GM12878 (cell line): ENCODE results near the gene SKIL. TPM values are rescaled to one million over a fixed set of nuclear protein-coding genes. Genes with fewer than 3 reads are reported as not detected.

Experiments used
- ATAC-seq: fragments of 200-7000 bp; cut with Tn5 transposase; 3 replicates; pipeline ENCODE4 v1.9.1; 2020; ENCODE audit warnings: mild to moderate bottlenecking, moderate library complexity
- BruUV-seq: library from RNA; stranded (reverse); fragments of 400-500 nt; replicated peaks from 2 replicates; lab custom pipeline; 2021; lab: Mats Ljungman, UMichigan
- CTCF ChIA-PET: fragments of 300-600 bp; sonication (Branson Sonifier 250); formaldehyde crosslinking; extraction: SDS; loops from one replicate; lab custom pipeline; 2021; ENCODE audit warnings: inconsistent platforms; lab: Yijun Ruan, JAX
- POLR2A ChIA-PET: fragments of 350-600 bp; formaldehyde crosslinking; extraction: SDS; loops from one replicate; lab custom pipeline; 2021; ENCODE audit warnings: inconsistent platforms; lab: Charles Lee
- RAD21 ChIA-PET: fragments of 300-600 bp; sonication (Branson Sonifier 250); formaldehyde crosslinking; loops from one replicate; lab custom pipeline; 2023; ENCODE audit warnings: antibody characterized with exemption; ENCODE audit not compliant: unreplicated experiment; lab: Charles Lee
- SMC1A ChIA-PET: fragments of 300-600 bp; sonication (Branson Sonifier 250); formaldehyde crosslinking; loops from one replicate; lab custom pipeline; 2023; ENCODE audit not compliant: unreplicated experiment, uncharacterized antibody; lab: Charles Lee
- DNase-seq: peaks from one replicate; pipeline ENCODE4 v3.0.0-alpha.2; 2011; ENCODE audit warnings: low read depth, low spot score
- FAIRE-seq: peaks from 3 replicates; lab custom pipeline; 2011; peaks lifted over from hg19 to GRCh38; lab: Jason Lieb, UNC
- H2AFZ ChIP-seq: 2 replicates; pipeline ENCODE4 v1.6.0; 2011; ENCODE audit warnings: low read depth, low read length, control low read depth; ENCODE audit not compliant: control insufficient read depth
- H3K27ac ChIP-seq: 2 replicates; pipeline ENCODE4 v1.5.1; 2011; ENCODE audit warnings: control low read depth; ENCODE audit not compliant: control insufficient read depth, insufficient read depth
- H3K27me3 ChIP-seq, 2 experiments: replicated peaks in 1 of 2; 2 replicates each; pipeline versions ENCODE4 v1.6.0 to v1.6.1; 2011; ENCODE audit warnings: low read length in 1 of 2; ENCODE audit not compliant: control insufficient read depth in 2 of 2, insufficient read depth in 2 of 2
- H3K36me3 ChIP-seq, 2 experiments: 2 replicates each; pipeline ENCODE4 v1.5.1; 2011; ENCODE audit warnings: low read length in 1 of 2; ENCODE audit not compliant: control insufficient read depth in 2 of 2, insufficient read depth in 2 of 2
- H3K4me1 ChIP-seq: 2 replicates; pipeline ENCODE4 v1.6.1; 2011; ENCODE audit warnings: mild to moderate bottlenecking, low read length, moderate library complexity, mixed read lengths; ENCODE audit not compliant: control insufficient read depth, insufficient read depth
- H3K4me2 ChIP-seq: 2 replicates; pipeline ENCODE4 v1.6.0; 2011; ENCODE audit warnings: control low read depth; ENCODE audit not compliant: control insufficient read depth, insufficient read depth
- H3K4me3 ChIP-seq: fragments of 200-600 bp; sonication (generic); 2 replicates; pipeline ENCODE4 v1.5.1; 2016
- H3K79me2 ChIP-seq: 2 replicates; pipeline ENCODE4 v1.6.0; 2011; ENCODE audit warnings: low read length; ENCODE audit not compliant: control insufficient read depth, insufficient read depth
- H3K9ac ChIP-seq: 2 replicates; pipeline ENCODE4 v1.8.0; 2011; ENCODE audit warnings: low read length, control low read depth, mixed read lengths; ENCODE audit not compliant: control insufficient read depth, insufficient read depth
- H3K9me3 ChIP-seq: replicated peaks from 3 replicates; pipeline ENCODE4 v1.5.1; 2011; ENCODE audit warnings: mild to moderate bottlenecking, low read length; ENCODE audit not compliant: control insufficient read depth, insufficient read depth
- H4K20me1 ChIP-seq: 2 replicates; pipeline ENCODE4 v1.6.0; 2011; ENCODE audit not compliant: control insufficient read depth, insufficient read depth
- CEBPB ChIP-seq, 2 experiments: fragments of 150-350 bp in 1 of 2; IDR thresholded peaks; 2 replicates each; pipeline ENCODE4 v1.6.1; 2012 to 2014; ENCODE audit warnings: low read depth in 2 of 2, low read length in 2 of 2, borderline replicate concordance in 1 of 2, inconsistent platforms in 1 of 2
- ETV6 ChIP-seq, 2 experiments: fragments of 450-650 bp in 1 of 2; IDR thresholded peaks in 1 of 2; conservative IDR thresholded peaks in 1 of 2; 2 replicates each; pipeline ENCODE4 v1.6.1; 2014; ENCODE audit warnings: antibody characterized with exemption in 1 of 2, borderline replicate concordance in 1 of 2, low read depth in 1 of 2, mild to moderate bottlenecking in 1 of 2, moderate library complexity in 1 of 2
- MYC ChIP-seq: IDR thresholded peaks from 2 replicates; pipeline ENCODE4 v1.6.1; 2011; ENCODE audit warnings: mild to moderate bottlenecking, low read length, moderate library complexity, inconsistent platforms; ENCODE audit not compliant: insufficient read depth, insufficient replicate concordance, insufficient read length, severe bottlenecking
- NFYA ChIP-seq: IDR thresholded peaks from 2 replicates; pipeline ENCODE4 v1.6.1; 2011; ENCODE audit warnings: low read depth, mild to moderate bottlenecking, low read length, improper control_type of control experiment, borderline replicate concordance
- POLR2AphosphoS2 ChIP-seq: IDR thresholded peaks from 2 replicates; pipeline ENCODE4 v1.6.1; 2011; ENCODE audit warnings: low read depth, mild to moderate bottlenecking, low read length, improper control_type of control experiment, moderate library complexity
- SMC3 ChIP-seq: IDR thresholded peaks from 2 replicates; pipeline ENCODE4 v1.6.1; 2011; ENCODE audit warnings: low read length, improper control_type of control experiment, borderline replicate concordance
- STAT3 ChIP-seq: IDR thresholded peaks from 2 replicates; pipeline ENCODE4 v1.6.1; 2011; ENCODE audit warnings: low read depth, low read length, improper control_type of control experiment
- TCF12 ChIP-seq: IDR thresholded peaks from 2 replicates; pipeline ENCODE4 v1.6.1; 2011; ENCODE audit warnings: low read depth, mild to moderate bottlenecking, low read length
- ZZZ3 ChIP-seq: IDR thresholded peaks from 2 replicates; pipeline ENCODE4 v1.6.1; 2011; ENCODE audit warnings: low read depth; ENCODE audit not compliant: control insufficient read depth, insufficient read length
- WGBS: methylation state at CpG from one replicate; pipeline ENCODE4 v1.1.6; 2016; ENCODE audit warnings: low lambda C conversion rate; ENCODE audit not compliant: insufficient replicate concordance, insufficient coverage; ENCODE audit errors: missing lambda C conversion rate; 5-methylcytosine and 5-hydroxymethylcytosine counted together
- in situ Hi-C: fragments of 300-500 bp; cut with MboI; formaldehyde crosslinking; loops from 9 replicates; pipeline ENCODE4 v1.14.3; 2018; ENCODE audit warnings: mixed read lengths
- intact Hi-C: fragments of 100-400 bp; cut with micrococcal nuclease; formaldehyde crosslinking; loops from one replicate; pipeline ENCODE4 v1.14.2; 2022; ENCODE audit not compliant: unreplicated experiment
- polyA plus RNA-seq, 11 experiments: library from polyadenylated mRNA; depleted of rRNA in 4 of 11; unstranded in 6 of 11; stranded (reverse) in 5 of 11; fragments of >200 nt; fragmentation: Nextera tagmentation in 4 of 11; fragmentation: Illumina TruSeq in 1 of 11; extraction: Ambion mirVana in 4 of 11; extraction: Trizol in 1 of 11; gene quantifications; 1 replicate in 1 of 11; 2 replicates in 10 of 11; pipeline versions ENCODE4 v1.2.1 to v1.2.3, GENCODE V29; 2011 to 2016; ENCODE audit warnings: inconsistent platforms in 2 of 11, missing spikeins in 2 of 11, low read depth in 1 of 11
- total RNA-seq, 4 experiments: library from RNA; depleted of rRNA in 3 of 4; stranded (reverse); fragments of >200 nt in 3 of 4; fragmentation: Illumina TruSeq in 1 of 4; extraction: Trizol in 1 of 4; gene quantifications; 2 replicates each; pipeline versions ENCODE4 v1.2.1 to v1.2.3, GENCODE V29; 2013 to 2021
- TF ChIP-seq, protein P1 (sequence below): IDR thresholded peaks from 2 replicates; pipeline ENCODE4 v1.6.1; 2011; ENCODE audit warnings: low read depth, low read length, improper control_type of control experiment, borderline replicate concordance
- TF ChIP-seq, protein P2 (sequence below): IDR thresholded peaks from 2 replicates; pipeline ENCODE4 v1.6.1; 2012; ENCODE audit warnings: mild to moderate bottlenecking, low read depth, low read length

Gene SKIL
- total and polyA plus RNA-seq, 10 of the 15 experiments (the other 5 are each of a cell fraction or from before 2014, with no cell fraction given) = 2.7 to 14.8 (median 6.7) TPM

DNA sequence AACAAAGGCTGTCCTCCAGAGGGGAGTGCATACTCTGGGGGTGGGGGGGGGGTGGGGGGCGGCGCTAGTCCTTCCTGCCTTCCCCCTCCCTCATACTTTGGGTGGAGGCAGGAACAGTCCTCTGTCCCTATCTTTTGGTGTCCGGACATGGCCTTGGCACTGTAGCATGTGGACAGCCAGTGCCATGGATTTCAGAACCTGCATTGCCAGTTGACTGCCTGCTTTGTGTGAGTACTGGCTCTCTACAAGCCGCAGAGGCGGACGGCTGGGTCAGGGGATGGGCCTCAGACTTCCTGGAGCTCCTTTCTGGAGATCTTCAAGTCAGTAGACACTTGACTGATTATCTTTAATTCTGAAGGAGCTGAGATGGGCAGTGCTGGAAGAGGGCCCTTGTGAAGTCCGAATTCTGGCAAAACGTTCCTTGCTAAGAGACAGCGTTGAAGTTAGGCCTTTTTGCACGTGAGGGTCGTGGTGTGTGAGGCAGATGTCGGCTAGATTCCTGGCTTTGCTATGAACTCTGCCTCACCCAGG is 63.7 kb downstream of the SKIL start:
- SMC1A ChIA-PET = no interaction called here
- no peaks in the 10 kb centered on the region for H3K4me1 ChIP-seq
- H3K27me3 ChIP-seq = peaks cover 11 to 19% of the 10 kb centered on the region in 2 experiments; a peak in 3 of 4 replicates
- no peak overlapping the region for H3K4me3 ChIP-seq
- H3K9ac ChIP-seq = no peak overlapping the region
- DNase-seq (no peak), FAIRE-seq (no peak), ATAC-seq (no peak)
- no peaks in the 10 kb centered on the region for H3K9me3 ChIP-seq
- no peak overlapping the region for H3K27ac ChIP-seq
- RAD21 ChIA-PET = no interaction called here
- 62% methylated on average over 12 of the region's 12 CpGs for WGBS
- BruUV-seq = no TSS peak
- no peak overlapping the region for H3K4me2 ChIP-seq
- no peaks in the 10 kb centered on the region; the same call in 1 of the 2 replicates for H4K20me1 ChIP-seq
- H3K79me2 ChIP-seq = no peaks in the 10 kb centered on the region
- H3K36me3 ChIP-seq = no peaks in the 10 kb centered on the region
- CTCF ChIA-PET = no interaction called here
- POLR2A ChIA-PET = no interaction called here
- intact Hi-C loops = no loop called here
- in situ Hi-C loops = loop anchor here (5.0 kb wide), 1 partner anchor 266 kb away; no protein-coding TSS in a partner anchor
- no peak for TF ChIP-seq NFYA
- no peak for TF ChIP-seq POLR2AphosphoS2
- H2AFZ ChIP-seq = no peak overlapping the region

- Histone ChIP-seq H3K36me3 (no peaks in the 10 kb centered on the region), H3K9me3 (no peaks in the 10 kb centered on the region), H3K4me1 (no peaks in the 10 kb centered on the region), H3K79me2 (no peaks in the 10 kb centered on the region), H4K20me1 (no peaks in the 10 kb centered on the region; the same call in 1 of the 2 replicates), H2AFZ (no peak overlapping the region), H3K27ac (no peak overlapping the region), H3K27me3 (peaks cover 11 to 19% of the 10 kb centered on the region in 2 experiments; a peak in 3 of 4 replicates), H3K9ac (no peak overlapping the region), H3K4me3 (no peak overlapping the region), H3K4me2 (no peak overlapping the region)
- TF ChIP-seq CEBPB (IDR thresholded peaks at IDR 0.05; ENCODE audit: borderline replicate concordance in 1 of 2, low read depth in 2 of 2, low read length in 2 of 2) (no peak), ZZZ3 (no peak), MYC (no peak), SMC3 (no peak), STAT3 (no peak), ETV6 (conservative IDR thresholded peaks at IDR 0.05 in 1 of 2, IDR thresholded peaks at IDR 0.05 in 1 of 2; ENCODE audit: borderline replicate concordance in 1 of 2, low read depth in 1 of 2) (no peak), TCF12 (no peak)
- TF ChIP-seq, protein P1, sequence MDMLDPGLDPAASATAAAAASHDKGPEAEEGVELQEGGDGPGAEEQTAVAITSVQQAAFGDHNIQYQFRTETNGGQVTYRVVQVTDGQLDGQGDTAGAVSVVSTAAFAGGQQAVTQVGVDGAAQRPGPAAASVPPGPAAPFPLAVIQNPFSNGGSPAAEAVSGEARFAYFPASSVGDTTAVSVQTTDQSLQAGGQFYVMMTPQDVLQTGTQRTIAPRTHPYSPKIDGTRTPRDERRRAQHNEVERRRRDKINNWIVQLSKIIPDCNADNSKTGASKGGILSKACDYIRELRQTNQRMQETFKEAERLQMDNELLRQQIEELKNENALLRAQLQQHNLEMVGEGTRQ = no peak
- TF ChIP-seq, protein P2, sequence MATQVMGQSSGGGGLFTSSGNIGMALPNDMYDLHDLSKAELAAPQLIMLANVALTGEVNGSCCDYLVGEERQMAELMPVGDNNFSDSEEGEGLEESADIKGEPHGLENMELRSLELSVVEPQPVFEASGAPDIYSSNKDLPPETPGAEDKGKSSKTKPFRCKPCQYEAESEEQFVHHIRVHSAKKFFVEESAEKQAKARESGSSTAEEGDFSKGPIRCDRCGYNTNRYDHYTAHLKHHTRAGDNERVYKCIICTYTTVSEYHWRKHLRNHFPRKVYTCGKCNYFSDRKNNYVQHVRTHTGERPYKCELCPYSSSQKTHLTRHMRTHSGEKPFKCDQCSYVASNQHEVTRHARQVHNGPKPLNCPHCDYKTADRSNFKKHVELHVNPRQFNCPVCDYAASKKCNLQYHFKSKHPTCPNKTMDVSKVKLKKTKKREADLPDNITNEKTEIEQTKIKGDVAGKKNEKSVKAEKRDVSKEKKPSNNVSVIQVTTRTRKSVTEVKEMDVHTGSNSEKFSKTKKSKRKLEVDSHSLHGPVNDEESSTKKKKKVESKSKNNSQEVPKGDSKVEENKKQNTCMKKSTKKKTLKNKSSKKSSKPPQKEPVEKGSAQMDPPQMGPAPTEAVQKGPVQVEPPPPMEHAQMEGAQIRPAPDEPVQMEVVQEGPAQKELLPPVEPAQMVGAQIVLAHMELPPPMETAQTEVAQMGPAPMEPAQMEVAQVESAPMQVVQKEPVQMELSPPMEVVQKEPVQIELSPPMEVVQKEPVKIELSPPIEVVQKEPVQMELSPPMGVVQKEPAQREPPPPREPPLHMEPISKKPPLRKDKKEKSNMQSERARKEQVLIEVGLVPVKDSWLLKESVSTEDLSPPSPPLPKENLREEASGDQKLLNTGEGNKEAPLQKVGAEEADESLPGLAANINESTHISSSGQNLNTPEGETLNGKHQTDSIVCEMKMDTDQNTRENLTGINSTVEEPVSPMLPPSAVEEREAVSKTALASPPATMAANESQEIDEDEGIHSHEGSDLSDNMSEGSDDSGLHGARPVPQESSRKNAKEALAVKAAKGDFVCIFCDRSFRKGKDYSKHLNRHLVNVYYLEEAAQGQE = no peak
- POLR2A ChIA-PET = no interaction called here
- intact Hi-C loops (no loop called here), in situ Hi-C loops (loop anchor here (5.0 kb wide), 1 partner anchor 266 kb away; no protein-coding TSS in a partner anchor)
- DNase-seq (no peak), FAIRE-seq (no peak), ATAC-seq (no peak)
- CTCF ChIA-PET = no interaction called here
- SMC1A ChIA-PET = no interaction called here
- 65% methylated on average over 2 of the region's 2 CpGs for WGBS
- BruUV-seq = no TSS peak
- RAD21 ChIA-PET = no interaction called here
Observed at GRCh38 chr3:170421758-170422157, 64.2 kb downstream of the SKIL start.
